Activated T-cell treated with anti-CD3 and anti-CD28 coated beads for 4 hours (primary cell): Measurements from ENCODE around the gene BTBD9.
"Not testable (repeated sequence)": the region's sequence is repeated elsewhere in the genome, so short reads cannot be mapped to it uniquely, and the experiment has no call there.

Source experiments
- DNase-seq: peaks from one replicate; pipeline ENCODE4 v3.0.0-alpha.2; 2020

BTBD9 gene

DNA sequence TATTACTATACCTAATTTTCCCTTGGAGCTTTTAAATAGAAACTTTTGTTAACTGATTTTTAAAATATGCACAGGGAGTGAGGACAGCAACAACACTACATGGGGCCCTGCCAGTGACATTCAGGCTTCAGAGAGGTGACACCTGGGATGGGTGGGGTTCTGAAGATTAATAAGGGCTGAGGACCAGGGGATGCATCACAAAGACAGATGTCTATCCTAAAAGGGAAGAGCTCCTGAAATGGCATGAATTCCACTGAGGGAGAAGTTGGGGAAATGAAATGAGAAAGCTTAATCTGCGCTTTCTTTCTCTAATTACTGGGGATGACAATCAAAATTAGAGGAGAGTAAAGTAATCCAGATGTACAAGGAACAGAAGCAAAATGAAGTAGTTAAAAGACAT lies 162.8 kb downstream of the BTBD9 start:
- no peak for DNase-seq

DNA sequence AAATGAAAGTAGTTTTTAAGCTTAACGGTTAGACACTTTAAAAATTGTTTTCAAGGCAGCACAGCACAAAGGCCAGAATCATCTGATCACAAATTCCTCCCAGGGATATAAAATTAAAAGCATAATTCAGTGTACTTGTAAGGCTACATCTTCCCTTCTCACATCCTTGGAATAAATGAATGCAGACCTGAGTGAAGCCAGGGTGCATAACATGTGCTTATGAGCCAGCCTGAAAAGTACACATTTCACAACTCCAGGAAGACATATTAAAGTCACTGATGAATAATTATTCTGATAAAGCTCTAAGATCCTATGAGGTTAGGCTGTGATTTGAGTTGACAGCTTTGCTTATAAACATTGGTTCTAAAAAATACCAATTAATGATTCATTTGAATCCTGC lies 163.6 kb downstream of the BTBD9 start:
- no peak for DNase-seq

DNA sequence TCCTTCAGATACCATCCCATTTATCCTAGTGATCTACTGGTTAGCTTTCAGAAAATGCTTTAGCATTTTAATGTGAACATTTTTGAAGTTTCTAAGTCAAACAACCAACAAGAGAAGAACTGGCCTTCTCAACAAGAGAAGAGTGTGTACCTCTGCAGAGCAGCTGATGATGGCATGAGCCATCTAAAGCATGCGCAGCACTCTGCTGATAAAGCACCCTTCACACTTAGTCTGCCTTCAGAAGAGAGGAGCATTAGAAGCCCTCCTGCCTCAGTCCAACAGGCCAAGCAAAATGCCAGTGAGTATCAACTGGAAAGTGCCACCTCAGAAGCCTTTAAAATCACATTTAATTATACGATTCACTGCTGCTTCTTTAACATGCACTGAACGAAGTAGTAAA lies 169.2 kb downstream of the BTBD9 start:
- DNase-seq = no peak

DNA sequence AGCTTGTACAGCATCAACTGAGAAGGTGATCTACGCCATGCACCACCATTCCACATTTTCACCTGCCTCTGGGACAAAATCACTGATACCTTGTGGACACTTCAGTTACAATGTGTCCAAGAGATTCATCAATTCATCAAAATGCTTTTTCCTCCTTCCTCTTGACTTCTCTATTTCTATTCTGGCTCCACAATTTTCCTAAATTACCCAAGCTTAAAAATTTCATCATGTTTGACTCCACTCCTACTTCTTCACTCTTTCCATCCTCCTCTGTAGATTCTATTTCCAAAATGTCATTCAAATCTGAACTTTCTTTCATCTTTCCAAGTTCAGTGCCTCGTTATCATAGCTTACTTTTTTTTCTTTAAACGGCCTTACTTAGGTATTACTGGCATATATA lies 172.2 kb downstream of the BTBD9 start:
- no peak for DNase-seq

DNA sequence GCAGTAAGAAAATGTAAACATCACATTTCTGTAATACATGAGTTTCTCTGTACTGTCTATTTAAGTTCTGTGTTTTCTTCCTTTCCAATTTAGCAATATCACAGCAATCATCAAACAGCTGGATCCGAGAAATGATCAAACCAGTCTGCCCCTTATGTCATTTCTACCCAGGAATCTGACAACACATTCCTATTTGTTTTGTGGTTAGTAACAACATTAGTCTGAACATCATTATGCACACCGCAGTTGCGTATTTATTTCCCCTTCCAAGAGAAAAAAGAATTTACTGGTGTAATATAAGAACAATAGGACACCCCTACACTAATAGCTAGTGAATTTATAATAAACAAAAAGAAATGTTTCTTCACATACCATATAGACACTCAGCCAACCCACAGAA lies 179.5 kb downstream of the BTBD9 start:
- DNase-seq = no peak

DNA sequence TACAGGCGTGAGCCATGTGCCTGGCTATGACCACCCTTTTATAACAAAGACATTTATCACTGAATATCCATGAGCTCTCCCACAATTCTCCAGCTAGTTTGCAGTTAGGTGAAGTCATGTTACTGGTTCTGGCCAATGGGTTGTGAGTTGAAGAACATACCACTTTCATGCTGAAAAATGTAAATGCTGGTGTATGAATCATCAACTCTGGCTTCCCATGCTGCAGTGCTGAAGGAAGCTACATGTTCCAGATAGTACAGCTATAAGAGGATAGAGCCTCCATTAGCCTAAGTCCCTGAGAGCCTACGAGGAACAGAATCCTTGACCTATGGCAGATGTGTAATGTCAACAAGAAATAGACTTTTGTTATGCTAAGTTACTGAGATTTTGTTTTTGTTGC lies 180.4 kb downstream of the BTBD9 start:
- no peak for DNase-seq

DNA sequence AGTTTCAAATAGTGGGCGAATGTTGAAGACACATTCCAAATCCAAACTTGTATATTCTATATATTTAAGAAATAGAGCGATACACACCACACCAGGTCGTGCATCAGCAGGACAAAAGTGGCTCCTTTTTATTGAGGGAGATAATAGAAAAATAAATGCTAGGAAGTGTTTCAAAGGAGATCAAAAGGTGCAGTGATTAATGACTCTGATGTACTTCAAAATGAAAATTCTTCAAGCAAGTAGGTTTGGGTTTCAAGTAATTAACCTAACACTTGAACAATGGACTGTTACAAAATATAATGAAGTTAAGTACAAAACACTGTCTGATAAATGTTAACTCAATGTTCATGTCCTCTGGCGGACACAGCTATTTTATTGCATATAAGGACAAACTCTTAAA lies 185.9 kb downstream of the BTBD9 start:
- DNase-seq = no peak

DNA sequence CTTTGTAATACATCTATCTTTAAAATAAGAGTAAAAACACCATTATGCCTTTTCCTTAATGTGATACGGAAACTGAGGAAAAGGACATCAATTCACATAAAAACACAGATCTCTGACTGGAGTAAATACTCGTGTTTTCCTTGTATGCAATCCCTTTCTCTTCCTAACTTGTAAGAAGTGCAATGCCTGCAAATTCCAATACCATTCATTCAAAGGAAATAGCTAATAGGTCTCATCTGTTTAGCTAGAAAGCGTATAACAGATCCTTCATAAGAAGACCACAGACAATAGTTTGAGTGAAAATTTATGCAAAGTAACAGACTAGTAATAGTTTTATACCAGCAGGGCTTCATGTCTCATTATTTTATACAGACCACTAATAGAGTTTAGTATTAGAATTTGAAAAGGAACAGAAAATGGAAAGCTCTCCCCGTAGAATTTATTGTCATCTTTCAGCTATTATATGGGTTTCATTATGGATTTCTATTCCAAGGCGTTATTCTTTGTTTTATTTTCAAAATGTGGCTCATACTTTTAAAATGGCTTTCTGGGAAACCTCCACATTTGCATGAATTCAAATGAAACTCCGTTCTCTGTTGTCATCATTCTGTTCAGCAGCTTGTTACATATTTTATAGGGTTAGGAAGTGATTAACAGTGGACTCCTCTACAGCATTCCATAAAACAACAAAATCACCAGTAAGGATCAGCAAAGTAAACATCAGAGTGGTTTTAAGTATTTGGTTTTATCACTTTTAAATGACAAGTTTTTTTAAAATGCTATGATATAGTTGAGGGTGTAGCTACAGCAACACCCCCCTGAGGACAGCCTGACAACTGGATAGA lies 186.7 kb downstream of the BTBD9 start:
- DNase-seq = no peak

DNA sequence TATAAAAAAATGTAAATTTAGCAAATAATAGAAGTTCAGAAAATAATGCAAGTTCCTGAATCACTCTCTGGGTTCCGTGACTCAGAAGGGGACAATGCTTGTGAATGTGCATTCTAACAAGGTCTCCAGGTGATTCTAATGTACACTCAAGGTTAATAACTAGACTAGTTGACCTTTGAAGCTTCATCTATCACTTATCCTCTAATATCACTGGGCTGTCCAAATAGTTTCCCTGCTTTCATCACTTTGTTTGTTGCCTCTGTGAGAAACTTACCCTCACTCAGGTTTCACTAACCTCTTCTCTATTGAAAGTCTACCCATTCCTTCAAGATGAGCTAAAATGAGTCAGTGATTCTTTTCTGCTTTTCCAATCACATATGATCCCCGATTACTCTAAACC lies 189.0 kb downstream of the BTBD9 start:
- no peak for DNase-seq

DNA sequence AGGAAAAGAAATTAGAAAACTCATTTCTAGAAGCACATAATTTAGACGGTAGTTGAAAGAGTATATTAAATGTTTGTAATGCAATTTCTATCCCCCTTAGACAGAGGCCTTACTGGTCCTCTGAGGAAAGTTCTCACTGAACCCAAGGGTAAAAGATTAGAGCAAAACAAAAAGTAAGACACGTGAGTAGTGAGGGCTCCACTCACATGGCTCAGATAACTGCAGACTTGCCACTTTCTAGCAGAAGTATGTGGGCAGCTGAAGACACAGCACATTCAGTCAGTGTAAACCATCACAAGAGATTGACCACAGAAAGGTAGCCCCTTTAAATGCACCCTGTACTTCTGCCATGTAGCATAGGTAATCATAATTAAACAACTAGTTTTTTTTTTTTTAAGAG lies 193.8 kb downstream of the BTBD9 start:
- no peak for DNase-seq

DNA sequence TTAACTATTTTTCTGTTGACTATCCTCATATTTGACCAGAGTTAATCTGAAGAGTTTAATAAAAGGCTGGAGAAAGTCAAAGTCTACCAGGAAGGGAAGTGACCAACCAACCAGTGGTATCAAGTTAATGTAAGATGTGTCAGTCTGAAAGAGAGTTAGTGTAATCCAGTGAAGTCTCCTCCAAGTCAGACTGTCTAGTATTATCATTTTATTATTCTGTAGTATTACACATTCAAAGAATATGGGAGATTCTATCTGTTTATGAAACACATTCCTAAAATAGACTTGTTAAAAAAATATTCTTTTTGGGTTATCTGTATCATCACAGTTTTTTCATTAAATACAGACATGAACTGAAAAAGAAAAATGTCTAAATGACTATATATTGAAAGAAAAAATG lies 194.4 kb downstream of the BTBD9 start:
- no peak for DNase-seq

DNA sequence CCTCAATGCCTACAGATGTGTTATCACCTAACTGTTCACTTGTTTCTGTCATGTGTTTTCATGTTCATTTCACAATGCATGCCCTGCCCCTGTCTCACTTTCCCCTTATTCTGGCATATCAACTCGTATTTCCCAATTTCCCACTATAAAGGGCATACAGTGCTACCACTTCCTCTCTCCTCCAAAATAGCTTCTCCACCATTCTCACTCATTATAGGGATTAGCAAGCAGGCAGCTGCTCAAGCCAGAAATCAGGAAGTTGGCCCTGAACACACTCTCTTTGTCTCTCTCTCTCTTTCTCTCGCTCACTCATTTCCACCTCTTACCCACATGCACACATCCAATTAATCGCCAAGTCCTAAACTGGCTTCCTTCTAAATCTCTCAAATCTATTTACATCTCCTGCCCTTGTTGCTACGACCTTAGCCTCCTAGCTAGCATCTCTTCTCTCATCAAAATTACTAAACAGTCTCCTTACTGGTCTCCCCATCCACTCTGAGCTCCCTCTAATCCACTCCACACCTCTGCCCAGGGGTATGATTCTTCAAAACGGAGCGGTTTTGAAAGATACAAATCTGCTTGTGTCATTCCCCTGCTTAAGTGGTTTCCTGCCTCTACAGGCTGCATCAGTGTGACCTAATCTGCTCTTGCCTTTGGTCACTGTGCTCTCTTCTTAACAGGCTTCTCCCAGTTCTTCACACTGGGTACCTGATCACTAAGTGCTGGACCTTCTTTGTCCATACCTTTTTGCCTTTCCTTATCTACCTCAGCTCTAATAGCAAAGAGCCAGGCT lies 196.2 kb downstream of the BTBD9 start:
- DNase-seq = no peak

DNA sequence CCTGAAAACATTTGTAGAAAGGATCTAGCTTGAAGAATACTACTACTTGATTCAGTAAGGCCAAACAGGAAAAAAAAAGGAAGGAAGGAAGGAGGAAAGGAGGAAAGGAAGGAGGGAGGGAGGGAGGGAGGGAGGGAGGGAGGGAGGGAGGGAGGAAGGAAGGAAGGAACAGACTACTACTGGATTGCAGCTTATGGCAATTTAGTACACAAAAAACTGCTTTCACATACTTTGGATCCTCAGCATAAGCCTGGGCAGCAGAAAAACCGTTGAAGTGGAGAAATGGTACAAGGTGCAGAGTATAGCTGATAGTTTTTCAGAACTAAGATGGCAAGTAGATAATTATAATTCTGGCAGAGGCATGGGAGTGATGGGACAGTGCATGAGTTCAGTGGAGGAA lies 201.6 kb downstream of the BTBD9 start:
- DNase-seq = no peak

DNA sequence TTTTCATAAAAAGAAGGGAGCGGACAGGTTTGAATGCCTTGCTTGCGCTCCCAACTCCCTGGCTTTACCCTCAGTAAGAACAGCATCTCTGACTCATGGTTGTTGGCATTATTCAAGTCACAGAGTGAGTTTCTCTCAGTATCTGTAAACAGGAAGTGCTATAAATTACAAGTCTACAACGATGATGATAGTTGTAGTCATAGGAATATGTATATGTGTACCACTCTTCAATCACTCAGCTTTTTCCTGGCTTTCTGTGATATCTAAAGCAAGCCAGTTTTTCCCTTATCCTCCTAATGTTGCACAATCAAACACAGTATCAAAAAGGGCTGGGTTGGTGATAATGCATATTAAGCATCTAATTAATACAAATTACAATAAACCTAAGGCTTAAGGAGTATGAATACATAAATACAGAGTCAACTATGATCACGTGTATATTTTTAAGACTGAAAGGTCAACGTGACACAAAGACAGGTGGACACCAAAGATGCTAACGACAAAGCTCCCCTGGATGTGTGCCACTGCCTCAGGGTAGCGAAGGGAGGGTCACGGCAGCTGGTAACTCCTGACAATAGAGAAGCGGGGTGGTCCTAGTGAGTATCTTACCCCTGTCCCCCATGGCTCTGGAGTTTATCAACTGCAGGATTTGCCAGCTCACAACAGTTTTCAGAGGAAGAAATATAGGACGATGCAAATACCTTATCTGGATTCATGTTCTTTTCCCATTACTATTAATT lies 202.8 kb downstream of the BTBD9 start:
- DNase-seq = no peak

DNA sequence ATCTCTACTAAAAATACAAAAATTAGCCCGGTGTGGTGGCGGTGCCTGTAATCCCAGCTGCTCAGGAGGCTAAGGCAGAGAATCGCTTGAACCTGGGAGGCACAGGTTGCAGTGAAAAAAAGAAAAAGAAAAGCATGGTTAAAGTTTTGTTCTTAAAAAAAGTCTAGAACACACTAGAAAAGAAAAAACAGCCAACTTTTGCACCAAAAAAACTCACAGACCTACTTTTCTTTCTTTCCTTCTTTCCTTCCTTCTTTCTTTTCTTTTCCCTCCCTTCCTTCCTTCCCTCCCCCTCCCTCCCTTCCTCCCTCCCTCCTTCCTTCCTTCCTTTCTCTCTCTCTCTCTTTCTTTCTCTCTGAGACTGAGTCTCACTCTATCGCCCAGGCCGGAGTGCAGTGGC lies 204.4 kb downstream of the BTBD9 start:
- DNase-seq = no peak

DNA sequence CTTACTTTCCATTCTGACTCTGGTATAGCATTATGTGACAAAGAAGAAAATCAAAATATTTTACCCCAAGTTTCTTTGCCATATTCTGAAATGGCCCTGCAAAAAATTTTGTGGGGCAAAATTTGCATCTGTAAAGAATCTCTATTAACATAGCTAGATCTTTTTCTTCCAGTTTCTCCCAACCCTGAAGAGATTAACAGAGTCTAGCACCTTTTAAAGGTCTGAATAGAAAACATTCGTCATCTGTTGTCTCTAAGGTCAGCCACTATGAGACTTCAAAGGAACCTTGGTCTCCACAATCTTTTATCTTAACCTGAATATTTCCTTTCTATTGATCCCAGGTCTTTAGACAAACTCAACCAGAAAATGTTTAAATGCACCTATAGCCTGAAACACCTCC lies 205.7 kb downstream of the BTBD9 start:
- DNase-seq = no peak

DNA sequence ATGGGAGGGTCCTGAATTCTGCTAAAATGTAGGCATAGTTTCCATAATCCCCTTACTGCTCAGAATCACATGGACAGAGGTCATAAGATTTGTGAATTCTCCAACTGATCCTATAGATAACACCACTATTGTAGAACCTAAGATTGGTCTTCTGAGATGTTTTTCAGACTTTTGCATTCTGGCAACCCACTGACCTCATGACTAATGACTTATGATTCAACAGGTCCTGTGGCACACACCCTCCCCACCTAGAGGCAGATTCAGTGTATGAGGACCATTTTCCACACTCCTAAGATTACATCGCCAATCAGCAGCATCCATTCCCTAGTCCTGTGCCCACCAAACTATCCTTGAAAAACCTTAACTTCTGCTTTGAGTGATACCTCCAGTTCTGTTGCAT lies 207.2 kb downstream of the BTBD9 start:
- no peak for DNase-seq

DNA sequence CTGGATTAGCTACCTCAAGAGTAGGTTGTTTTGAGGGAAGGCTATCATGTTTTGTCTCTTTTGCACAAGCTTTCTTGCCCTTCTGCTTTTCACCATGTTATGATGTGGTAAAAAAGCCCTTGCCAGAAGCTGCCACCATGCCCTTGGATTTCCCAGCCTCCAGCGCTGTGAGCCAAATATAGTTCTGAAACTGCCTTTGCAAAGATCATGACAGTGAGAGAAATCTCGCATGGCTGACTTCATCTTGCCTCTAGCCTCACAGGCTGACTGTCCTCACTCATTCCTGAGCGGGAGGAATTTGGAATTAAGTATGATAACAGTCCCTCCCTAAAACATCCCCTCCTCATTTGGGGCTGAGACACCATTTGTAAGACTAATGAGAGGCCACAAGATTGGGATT lies 207.7 kb downstream of the BTBD9 start:
- no peak for DNase-seq

DNA sequence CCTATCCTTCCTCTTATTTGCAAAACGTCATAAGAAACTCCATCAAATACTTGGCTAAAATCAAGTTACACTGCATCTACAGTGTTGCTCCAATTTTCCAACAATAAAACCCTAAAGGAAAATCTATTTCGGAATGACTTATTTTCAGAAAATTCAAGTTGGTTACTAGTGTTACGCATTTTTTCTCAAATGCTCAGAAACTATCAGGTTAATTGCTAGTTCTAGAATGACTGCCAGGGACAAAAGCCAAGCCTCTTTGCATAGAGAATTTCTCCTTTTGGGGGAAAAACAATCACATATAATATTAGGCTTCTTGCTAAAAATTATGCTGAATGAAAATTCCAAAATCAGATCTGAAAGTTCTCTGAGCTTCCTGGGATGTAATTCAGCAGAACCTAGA lies 210.2 kb downstream of the BTBD9 start:
- DNase-seq = no peak

DNA sequence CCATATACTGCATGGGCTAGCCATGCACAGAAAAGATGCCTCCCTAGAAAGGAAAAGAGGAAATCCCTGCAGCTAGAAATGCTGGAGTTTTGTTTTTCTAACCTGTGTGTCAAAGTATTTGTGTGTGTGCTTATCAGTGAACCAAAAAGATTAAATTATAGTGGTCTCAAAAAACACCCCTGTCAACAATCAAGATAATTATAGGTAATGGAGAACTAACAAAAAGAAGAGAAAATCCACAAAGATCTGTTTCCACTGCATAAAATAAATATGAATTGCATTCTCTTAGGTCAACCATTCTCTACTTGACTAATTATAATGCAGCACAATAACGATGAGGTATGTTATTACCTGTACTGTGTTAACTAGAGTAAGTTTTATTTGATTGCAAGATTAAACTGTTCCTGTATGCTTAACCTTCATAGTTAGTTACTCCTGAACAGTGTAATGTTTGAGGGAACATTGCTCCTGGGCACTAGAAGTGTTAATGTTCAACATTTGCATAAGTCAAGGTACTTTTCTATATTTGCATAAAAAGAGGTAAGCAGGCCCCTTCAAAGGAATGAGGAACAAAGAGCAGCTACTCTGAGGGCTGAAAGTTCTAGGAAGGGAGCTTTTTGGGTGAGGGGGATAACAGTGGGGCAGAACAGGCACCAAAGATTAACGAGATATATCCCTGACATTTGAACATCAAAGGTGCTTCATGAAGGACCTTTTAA lies 212.1 kb downstream of the BTBD9 start:
- DNase-seq = no peak

DNA sequence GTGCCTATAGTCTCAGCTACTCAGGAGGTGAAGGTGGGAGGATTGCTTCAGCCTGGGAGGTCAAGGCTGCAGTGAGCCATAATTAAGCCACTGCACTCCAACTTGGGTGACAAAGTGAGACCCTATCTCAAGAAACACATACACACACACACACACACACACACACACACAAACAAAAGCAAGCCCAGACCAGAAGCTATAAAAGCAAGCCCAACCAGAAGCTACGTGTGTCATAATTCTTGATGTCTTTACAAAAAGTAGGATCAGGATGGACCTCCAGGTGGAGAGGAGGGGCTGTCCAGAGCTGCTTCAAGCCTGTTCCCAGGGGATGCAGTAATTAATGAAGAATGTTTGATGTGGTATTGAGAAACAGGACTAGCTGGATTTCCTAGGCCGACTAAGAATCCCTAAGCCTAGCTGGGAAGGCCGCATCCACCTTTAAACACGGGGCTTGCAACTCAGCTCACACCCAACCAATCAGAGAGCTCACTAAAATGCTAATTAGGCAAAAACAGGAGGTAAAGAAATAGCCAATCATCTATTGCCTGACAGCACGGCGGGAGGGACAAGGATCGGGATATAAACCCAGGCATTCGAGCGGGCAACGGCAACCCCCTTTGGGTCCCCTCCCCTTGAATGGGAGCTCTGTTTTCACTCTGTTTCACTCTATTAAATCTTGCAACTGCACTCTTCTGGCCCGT lies 213.8 kb downstream of the BTBD9 start:
- DNase-seq = not testable (repeated sequence)

DNA sequence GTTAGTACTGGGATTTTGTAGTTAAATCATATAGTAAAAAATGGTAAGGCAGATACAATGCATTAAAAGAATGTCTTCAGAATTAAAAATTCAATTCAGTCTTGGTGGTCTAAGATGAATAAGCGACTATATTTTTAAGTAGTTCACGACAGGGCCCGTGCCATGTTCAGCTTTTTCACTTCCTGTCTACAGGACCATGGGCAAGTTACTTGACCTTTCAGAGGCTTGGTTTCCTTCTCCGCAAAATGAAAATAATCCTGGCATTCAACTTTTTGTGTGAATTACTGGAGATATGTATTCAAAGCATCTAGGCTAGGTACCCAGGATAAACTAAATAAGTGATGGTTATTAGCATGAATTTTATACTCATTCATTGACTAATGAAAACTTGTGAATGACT lies 216.0 kb downstream of the BTBD9 start:
- no peak for DNase-seq
